ENCODE measurements around the gene LRP2BP. TPM values are rescaled to one million over a fixed set of nuclear protein-coding genes. Genes with fewer than 3 reads are reported as not detected.
A peak's percentile ranks its signal among the peaks of the same experiment; 100 is the strongest.
"Not testable (repeated sequence)": the region's sequence is repeated elsewhere in the genome, so short reads cannot be mapped to it uniquely, and the experiment has no call there.

LRP2BP gene
- total and polyA plus RNA-seq, 4 donors = 1.1 to 3.4 (median 2.3) TPM

- 84 to 89% methylated on average over 6 of the region's 6 CpGs for WGBS, 2 donors
- intact Hi-C loops (cut with DNase I) = no loop called here
- ATAC-seq (ENCODE audit: low FRiP score) (no peak), DNase-seq (no peak)
- no peak overlapping the region for H3K4me3 ChIP-seq (ENCODE audit: low read length in 2 of 2)
- no peaks in the 10 kb centered on the region for H3K9me3 ChIP-seq (ENCODE audit: control insufficient read depth, low read length)
- peaks cover 0 to 10% of the 10 kb centered on the region in 2 donors for H3K36me3 ChIP-seq (ENCODE audit: control insufficient read depth in 1 of 2, insufficient read depth in 2 of 2, low read length in 1 of 2)
- no peak overlapping the region for H3K27ac ChIP-seq (ENCODE audit: low read depth in 1 of 2, low read length in 2 of 2)
- H3K27me3 ChIP-seq (ENCODE audit: control insufficient read depth in 1 of 2, insufficient read depth in 2 of 2, low read length in 1 of 2) = no peaks in the 10 kb centered on the region
- H3K4me1 ChIP-seq (ENCODE audit: control insufficient read depth in 1 of 2, insufficient read depth in 2 of 2, low read length in 2 of 2) = no peaks in the 10 kb centered on the region
Observed at GRCh38 chr4:185374573-185374972, 21.2 kb downstream of the LRP2BP start.

GRCh38 chr4:185374027-185374426 lies 21.7 kb downstream of the LRP2BP start:
- H3K27ac ChIP-seq (ENCODE audit: low read depth in 1 of 2, low read length in 2 of 2) = no peak overlapping the region
- WGBS, 2 donors = 89 to 91% methylated on average over 7 of the region's 7 CpGs
- no peaks in the 10 kb centered on the region for H3K27me3 ChIP-seq (ENCODE audit: control insufficient read depth in 1 of 2, insufficient read depth in 2 of 2, low read length in 1 of 2)
- H3K9me3 ChIP-seq (ENCODE audit: control insufficient read depth, low read length) = no peaks in the 10 kb centered on the region
- H3K4me1 ChIP-seq (ENCODE audit: control insufficient read depth in 1 of 2, insufficient read depth in 2 of 2, low read length in 2 of 2) = no peaks in the 10 kb centered on the region
- intact Hi-C loops (cut with DNase I) = no loop called here
- DNase-seq (no peak), ATAC-seq (ENCODE audit: low FRiP score) (no peak)
- no peak overlapping the region for H3K4me3 ChIP-seq (ENCODE audit: low read length in 2 of 2)
- peaks cover 0 to 10% of the 10 kb centered on the region in 2 donors for H3K36me3 ChIP-seq (ENCODE audit: control insufficient read depth in 1 of 2, insufficient read depth in 2 of 2, low read length in 1 of 2)

GRCh38 chr4:185371702-185372101 lies 24.0 kb downstream of the LRP2BP start:
- Histone ChIP-seq H3K27me3 (ENCODE audit: control insufficient read depth in 1 of 2, insufficient read depth in 2 of 2, low read length in 1 of 2) (no peaks in the 10 kb centered on the region), H3K9me3 (ENCODE audit: control insufficient read depth, low read length) (no peaks in the 10 kb centered on the region), H3K27ac (ENCODE audit: low read depth in 1 of 2, low read length in 2 of 2) (no peak overlapping the region), H3K36me3 (ENCODE audit: control insufficient read depth in 1 of 2, insufficient read depth in 2 of 2, low read length in 1 of 2) (peaks cover 0 to 7% of the 10 kb centered on the region in 2 donors), H3K4me3 (ENCODE audit: low read length in 2 of 2) (no peak overlapping the region), H3K4me1 (ENCODE audit: control insufficient read depth in 1 of 2, insufficient read depth in 2 of 2, low read length in 2 of 2) (no peaks in the 10 kb centered on the region)
- ATAC-seq (ENCODE audit: low FRiP score) = no peak
- DNase-seq = no peak
- intact Hi-C loops (cut with DNase I) = no loop called here
- WGBS, 2 donors = 91 to 94% methylated on average over 11 of the region's 11 CpGs

GRCh38 chr4:185370268-185370949 lies 25.3 kb downstream of the LRP2BP start:
- H3K4me3 ChIP-seq (ENCODE audit: low read length in 2 of 2) = no peak overlapping the region
- no peaks in the 10 kb centered on the region for H3K9me3 ChIP-seq (ENCODE audit: control insufficient read depth, low read length)
- no peak for DNase-seq
- 93% methylated on average over 11 of the region's 11 CpGs for WGBS, 2 donors
- no peak for ATAC-seq (ENCODE audit: low FRiP score)
- H3K27ac ChIP-seq (ENCODE audit: low read depth in 1 of 2, low read length in 2 of 2) = no peak overlapping the region
- no peaks in the 10 kb centered on the region for H3K4me1 ChIP-seq (ENCODE audit: control insufficient read depth in 1 of 2, insufficient read depth in 2 of 2, low read length in 2 of 2)
- intact Hi-C loops (cut with DNase I) = no loop called here
- H3K36me3 ChIP-seq (ENCODE audit: control insufficient read depth in 1 of 2, insufficient read depth in 2 of 2, low read length in 1 of 2) = peaks cover 0 to 6% of the 10 kb centered on the region in 2 donors
- no peaks in the 10 kb centered on the region for H3K27me3 ChIP-seq (ENCODE audit: control insufficient read depth in 1 of 2, insufficient read depth in 2 of 2, low read length in 1 of 2)

DNA sequence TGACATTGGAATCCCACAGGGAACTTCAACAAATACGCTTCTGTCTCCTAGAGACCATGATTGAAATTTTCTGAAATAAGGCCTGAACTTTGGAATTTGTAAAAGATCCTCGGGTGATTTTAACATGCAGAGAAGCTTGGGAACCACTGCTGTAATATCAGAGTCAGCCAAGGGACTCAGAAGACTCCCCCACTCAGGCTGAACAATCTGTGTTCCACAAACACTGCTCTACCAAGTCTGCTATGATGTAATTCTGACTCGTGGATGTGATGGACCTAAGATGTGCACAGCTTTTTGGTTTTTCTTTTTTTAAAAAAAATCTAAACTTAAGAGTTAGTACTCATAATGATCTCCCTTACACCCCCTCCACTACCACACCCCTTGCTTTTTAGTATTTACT lies 26.0 kb downstream of the LRP2BP start:
- Histone ChIP-seq H3K4me1 (ENCODE audit: control insufficient read depth in 1 of 2, insufficient read depth in 2 of 2, low read length in 2 of 2) (no peaks in the 10 kb centered on the region), H3K27ac (ENCODE audit: low read depth in 1 of 2, low read length in 2 of 2) (no peak overlapping the region)
- intact Hi-C loops (cut with DNase I) = no loop called here

DNA sequence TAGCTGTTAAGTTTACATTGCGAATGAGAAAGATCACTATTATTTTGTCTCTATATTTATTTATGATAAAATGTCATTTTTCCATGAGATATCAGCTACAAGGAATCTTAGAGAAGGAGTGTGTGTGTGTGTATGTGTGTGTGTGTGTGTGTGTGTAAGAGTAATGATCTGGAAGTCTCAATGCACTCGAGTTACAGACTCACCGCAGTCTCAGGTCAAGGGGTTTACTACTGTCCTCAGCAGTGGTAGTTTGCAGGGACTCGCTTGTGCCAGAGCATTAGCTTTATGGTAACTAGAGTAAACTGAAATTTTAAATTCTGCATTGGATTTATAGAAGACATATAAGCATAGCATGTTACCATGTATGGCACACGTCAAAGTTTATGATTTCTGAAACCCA lies 30.8 kb downstream of the LRP2BP start:
- intact Hi-C loops (cut with DNase I) = no loop called here
- Histone ChIP-seq H3K9me3 (ENCODE audit: control insufficient read depth, low read length) (no peaks in the 10 kb centered on the region), H3K4me1 (ENCODE audit: control insufficient read depth in 1 of 2, insufficient read depth in 2 of 2, low read length in 2 of 2) (no peaks in the 10 kb centered on the region), H3K27me3 (ENCODE audit: control insufficient read depth in 1 of 2, insufficient read depth in 2 of 2, low read length in 1 of 2) (no peaks in the 10 kb centered on the region), H3K27ac (ENCODE audit: low read depth in 1 of 2, low read length in 2 of 2) (no peak overlapping the region), H3K4me3 (ENCODE audit: low read length in 2 of 2) (no peak overlapping the region), H3K36me3 (ENCODE audit: control insufficient read depth in 1 of 2, insufficient read depth in 2 of 2, low read length in 1 of 2) (no peaks in the 10 kb centered on the region)
- WGBS, 2 donors = 67 to 74% methylated on average over 5 of the region's 5 CpGs
- no peak for ATAC-seq (ENCODE audit: low FRiP score)
- DNase-seq = no peak

More for the DNA sequence above, 26.0 kb downstream of the LRP2BP start:
- no peak for ATAC-seq (ENCODE audit: low FRiP score)
- no peak overlapping the region for H3K4me3 ChIP-seq (ENCODE audit: low read length in 2 of 2)
- 32 to 34% methylated on average over 3 of the region's 3 CpGs for WGBS, 2 donors
- peaks cover 0 to 6% of the 10 kb centered on the region in 2 donors for H3K36me3 ChIP-seq (ENCODE audit: control insufficient read depth in 1 of 2, insufficient read depth in 2 of 2, low read length in 1 of 2)
- H3K27me3 ChIP-seq (ENCODE audit: control insufficient read depth in 1 of 2, insufficient read depth in 2 of 2, low read length in 1 of 2) = no peaks in the 10 kb centered on the region
- no peak for DNase-seq
- no peaks in the 10 kb centered on the region for H3K9me3 ChIP-seq (ENCODE audit: control insufficient read depth, low read length)

GRCh38 chr4:185363251-185363650 lies 32.5 kb downstream of the LRP2BP start:
- Histone ChIP-seq H3K27me3 (ENCODE audit: control insufficient read depth in 1 of 2, insufficient read depth in 2 of 2, low read length in 1 of 2) (no peaks in the 10 kb centered on the region), H3K36me3 (ENCODE audit: control insufficient read depth in 1 of 2, insufficient read depth in 2 of 2, low read length in 1 of 2) (no peaks in the 10 kb centered on the region), H3K4me3 (ENCODE audit: low read length in 2 of 2) (no peak overlapping the region), H3K4me1 (ENCODE audit: control insufficient read depth in 1 of 2, insufficient read depth in 2 of 2, low read length in 2 of 2) (peaks cover 0 to 6% of the 10 kb centered on the region in 2 donors), H3K9me3 (ENCODE audit: control insufficient read depth, low read length) (no peaks in the 10 kb centered on the region), H3K27ac (ENCODE audit: low read depth in 1 of 2, low read length in 2 of 2) (no peak overlapping the region)
- 2 to 6% methylated on average over 3 of the region's 3 CpGs for WGBS, 2 donors
- intact Hi-C loops (cut with DNase I) = no loop called here
- ATAC-seq (ENCODE audit: low FRiP score) (no peak), DNase-seq (no peak)

DNA sequence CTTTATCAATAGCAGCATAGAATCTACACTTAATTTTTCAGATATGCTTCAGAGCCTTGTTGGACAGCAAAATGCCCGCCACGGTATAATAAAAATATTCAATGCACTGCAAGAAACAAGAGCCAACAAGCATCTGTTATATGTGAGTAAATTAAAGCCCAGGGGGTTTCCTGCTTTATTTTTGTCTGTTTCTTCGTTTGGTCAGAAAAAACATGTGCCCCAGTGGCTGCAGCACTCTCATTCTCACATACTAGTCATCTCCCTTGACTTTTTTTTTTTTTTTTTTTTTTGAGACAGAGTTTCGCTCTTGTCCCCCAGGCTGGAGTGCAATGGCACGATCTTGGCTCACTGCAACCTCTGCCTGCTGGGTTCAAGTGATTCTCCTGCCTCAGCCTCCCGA lies 33.2 kb downstream of the LRP2BP start:
- H3K9me3 ChIP-seq (ENCODE audit: control insufficient read depth, low read length); H3K4me1 ChIP-seq (ENCODE audit: control insufficient read depth in 1 of 2, insufficient read depth in 2 of 2, low read length in 2 of 2); ATAC-seq (ENCODE audit: low FRiP score); H3K27me3 ChIP-seq (ENCODE audit: control insufficient read depth in 1 of 2, insufficient read depth in 2 of 2, low read length in 1 of 2); intact Hi-C loops (cut with DNase I); H3K36me3 ChIP-seq (ENCODE audit: control insufficient read depth in 1 of 2, insufficient read depth in 2 of 2, low read length in 1 of 2); DNase-seq; H3K4me3 ChIP-seq (ENCODE audit: low read length in 2 of 2): not testable (repeated sequence)
- peak overlapping the region in 1 of 2 donors; percentile 36 for H3K27ac ChIP-seq (ENCODE audit: low read depth in 1 of 2, low read length in 2 of 2)
- 17 to 25% methylated on average over 6 of the region's 6 CpGs for WGBS, 2 donors

DNA sequence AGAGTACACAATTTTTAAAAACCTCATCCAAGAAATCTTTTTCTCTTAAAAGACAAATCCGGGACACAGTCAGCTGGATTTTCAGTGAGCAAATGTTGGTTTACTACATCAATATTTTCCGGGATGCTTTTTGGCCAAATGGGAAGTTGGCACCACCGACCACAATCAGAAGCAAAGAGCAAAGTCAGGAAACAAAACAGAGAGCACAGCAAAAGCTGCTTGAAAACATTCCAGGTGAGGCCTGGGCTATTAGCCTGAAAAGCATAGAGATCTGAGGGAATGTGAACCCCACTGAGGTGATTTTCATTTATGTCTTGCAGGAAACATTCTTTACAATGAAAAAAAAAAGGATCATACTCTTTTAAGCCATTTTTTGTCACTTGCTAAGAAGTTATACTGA lies 33.9 kb downstream of the LRP2BP start:
- H3K9me3 ChIP-seq (ENCODE audit: control insufficient read depth, low read length) = no peaks in the 10 kb centered on the region
- no peak overlapping the region for H3K4me3 ChIP-seq (ENCODE audit: low read length in 2 of 2)
- DNase-seq (no peak), ATAC-seq (ENCODE audit: low FRiP score) (no peak)
- no peaks in the 10 kb centered on the region for H3K36me3 ChIP-seq (ENCODE audit: control insufficient read depth in 1 of 2, insufficient read depth in 2 of 2, low read length in 1 of 2)
- peaks cover 6 to 7% of the 10 kb centered on the region in 2 donors for H3K4me1 ChIP-seq (ENCODE audit: control insufficient read depth in 1 of 2, insufficient read depth in 2 of 2, low read length in 2 of 2)
- 7 to 10% methylated on average over 3 of the region's 3 CpGs for WGBS, 2 donors
- H3K27me3 ChIP-seq (ENCODE audit: control insufficient read depth in 1 of 2, insufficient read depth in 2 of 2, low read length in 1 of 2) = no peaks in the 10 kb centered on the region
- H3K27ac ChIP-seq (ENCODE audit: low read depth in 1 of 2, low read length in 2 of 2) = peak overlapping the region in 1 of 2 donors; percentile 71
- intact Hi-C loops (cut with DNase I) = no loop called here

Measured in aorta (tissue), 5 donors.